GM12864 (cell line): ENCODE measurements around the gene METTL3.
A peak's percentile ranks its signal among the peaks of the same experiment; 100 is the strongest.

Experiments
- DNase-seq: peaks from one replicate; pipeline ENCODE4 v3.0.0-alpha.2; 2011; ENCODE audit warnings: low read depth
- H3K4me3 ChIP-seq: 2 replicates; pipeline ENCODE4 v1.5.1; 2011; ENCODE audit warnings: mild to moderate bottlenecking, low read depth, low read length, control low read depth
- TF ChIP-seq, protein P1 (sequence below): IDR thresholded peaks from 2 replicates; pipeline ENCODE4 v1.5.1; 2011; ENCODE audit warnings: low read depth, mild to moderate bottlenecking, moderate library complexity, low read length, control low read depth, inconsistent platforms; ENCODE audit errors: missing control alignments

Gene METTL3

GRCh38 chr14:21526672-21527317 is 15.7 kb upstream of the METTL3 start:
- peak overlapping the region; percentile 56 for H3K4me3 ChIP-seq
- TF ChIP-seq, protein P1, sequence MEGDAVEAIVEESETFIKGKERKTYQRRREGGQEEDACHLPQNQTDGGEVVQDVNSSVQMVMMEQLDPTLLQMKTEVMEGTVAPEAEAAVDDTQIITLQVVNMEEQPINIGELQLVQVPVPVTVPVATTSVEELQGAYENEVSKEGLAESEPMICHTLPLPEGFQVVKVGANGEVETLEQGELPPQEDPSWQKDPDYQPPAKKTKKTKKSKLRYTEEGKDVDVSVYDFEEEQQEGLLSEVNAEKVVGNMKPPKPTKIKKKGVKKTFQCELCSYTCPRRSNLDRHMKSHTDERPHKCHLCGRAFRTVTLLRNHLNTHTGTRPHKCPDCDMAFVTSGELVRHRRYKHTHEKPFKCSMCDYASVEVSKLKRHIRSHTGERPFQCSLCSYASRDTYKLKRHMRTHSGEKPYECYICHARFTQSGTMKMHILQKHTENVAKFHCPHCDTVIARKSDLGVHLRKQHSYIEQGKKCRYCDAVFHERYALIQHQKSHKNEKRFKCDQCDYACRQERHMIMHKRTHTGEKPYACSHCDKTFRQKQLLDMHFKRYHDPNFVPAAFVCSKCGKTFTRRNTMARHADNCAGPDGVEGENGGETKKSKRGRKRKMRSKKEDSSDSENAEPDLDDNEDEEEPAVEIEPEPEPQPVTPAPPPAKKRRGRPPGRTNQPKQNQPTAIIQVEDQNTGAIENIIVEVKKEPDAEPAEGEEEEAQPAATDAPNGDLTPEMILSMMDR: no peak
- DNase-seq: no peak

DNA sequence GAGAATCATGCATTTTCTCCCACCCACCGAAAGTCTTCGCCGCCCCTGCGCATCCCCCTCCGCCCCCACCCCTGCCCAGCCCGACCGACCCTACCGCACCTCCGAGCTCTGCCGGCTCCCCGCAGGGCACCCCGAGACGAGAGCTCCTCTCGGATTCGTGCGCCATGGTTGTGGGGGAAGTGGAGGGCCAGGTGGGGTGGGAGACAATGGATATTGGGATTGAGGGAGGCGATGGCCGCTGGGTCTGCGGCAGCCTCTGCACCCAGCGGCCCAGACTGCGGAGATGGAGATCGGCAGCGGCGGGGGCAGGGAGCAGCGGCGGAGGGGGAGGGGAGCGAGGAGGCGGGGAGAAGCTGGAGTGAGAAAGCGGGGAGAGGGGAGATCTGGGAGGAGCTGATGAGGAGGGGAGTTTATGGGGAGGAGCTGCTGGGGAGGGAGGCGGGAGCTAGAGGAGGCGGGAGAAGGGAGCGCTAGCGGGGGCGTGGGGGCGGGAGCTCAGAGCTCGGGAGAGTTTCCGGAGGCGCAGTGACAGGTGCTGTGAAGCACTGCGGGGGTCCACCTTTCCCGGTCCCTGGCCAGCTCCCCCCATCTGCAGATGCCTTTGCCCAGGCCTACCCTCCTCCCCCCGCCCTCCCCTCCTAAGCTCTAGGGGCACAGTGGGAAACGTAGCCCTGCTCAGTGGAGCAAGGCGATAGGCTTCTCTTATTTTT is 15.0 kb upstream of the METTL3 start, which contains the start of gene SALL2:
TSS of gene SALL2 (minus strand) at position 385 of the 710 bp plus-strand sequence. CDS start at position 166, 219 bp downstream.
- DNase-seq: no peak
- TF ChIP-seq, protein P1: no peak
- peak within 1 kb of the TSS; percentile 56 for H3K4me3 ChIP-seq

DNA sequence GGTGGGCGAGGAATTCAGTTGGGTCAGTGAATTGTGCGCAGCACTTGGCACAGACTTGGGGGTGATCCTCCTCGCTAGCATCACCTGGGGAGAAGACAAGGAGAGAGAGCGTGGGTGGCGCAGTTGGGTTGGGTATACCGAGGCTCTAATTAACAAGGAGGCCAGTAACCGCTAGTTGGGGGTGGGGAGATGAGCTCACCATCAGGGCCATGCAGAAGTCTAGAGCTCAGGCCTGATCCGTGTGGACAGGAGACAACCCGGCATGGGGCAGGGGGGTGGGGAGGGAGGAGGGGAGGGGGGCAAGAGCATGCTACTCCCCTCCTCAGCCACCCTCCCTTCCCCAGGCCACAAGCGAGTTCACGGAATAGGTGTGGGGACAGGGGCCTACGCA is 14.4 kb upstream of the METTL3 start:
- DNase-seq: no peak
- H3K4me3 ChIP-seq: peak overlapping the region; percentile 56
- TF ChIP-seq, protein P1: no peak

- TF ChIP-seq, protein P1: no peak
- no peak for DNase-seq
- H3K4me3 ChIP-seq: no peak overlapping the region
Observed at GRCh38 chr14:21524575-21525490, 13.7 kb upstream of the METTL3 start.

DNA sequence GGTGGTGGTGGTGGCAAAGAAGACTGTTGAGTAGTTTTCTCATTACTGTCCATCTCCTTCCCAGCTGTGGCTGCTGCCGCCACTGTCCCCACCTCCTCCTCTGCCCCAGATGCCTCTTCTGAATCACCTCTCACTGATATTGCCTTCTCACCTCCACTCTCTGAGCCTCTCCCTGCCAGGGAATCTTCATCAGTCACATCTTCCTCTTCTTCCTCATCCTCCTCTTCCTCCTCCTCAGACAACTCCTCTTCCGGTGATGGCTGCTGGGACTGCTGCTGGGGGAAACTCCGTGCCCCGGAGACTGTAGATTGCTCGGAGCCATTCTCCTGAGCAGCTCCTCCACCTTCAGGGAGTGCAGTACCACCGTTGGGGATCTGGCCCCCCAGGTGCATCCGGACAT is 12.1 kb upstream of the METTL3 start:
- no peak overlapping the region for H3K4me3 ChIP-seq
- no peak for DNase-seq
- TF ChIP-seq, protein P1: no peak

- TF ChIP-seq, protein P1: no peak
- no peak overlapping the region for H3K4me3 ChIP-seq
- no peak for DNase-seq
Observed at GRCh38 chr14:21521501-21521900, 10.4 kb upstream of the METTL3 start.
